Gastroesophageal sphincter (tissue), 4 donors: ENCODE measurements around the gene MCC. TPM values are rescaled to one million over a fixed set of nuclear protein-coding genes. Genes with fewer than 3 reads are reported as not detected.

Experiments
- ATAC-seq: fragments of 150-250 bp; one replicate; pipeline ENCODE4 v1.9.1; 2016; ENCODE audit warnings: mild to moderate bottlenecking, moderate library complexity
- H3K27ac ChIP-seq, 4 donors: fragments of 200-600 bp; sonication (generic) in 3 of 4; 1 replicate in 3 of 4; 2 replicates in 1 of 4; pipeline ENCODE4 v1.5.1; 2016 to 2019
- H3K27me3 ChIP-seq: fragments of 200-600 bp; sonication (generic); one replicate; pipeline ENCODE4 v1.5.1; 2019
- H3K36me3 ChIP-seq, 2 donors: fragments of 200-600 bp; sonication (generic); one replicate each; pipeline ENCODE4 v1.5.1; 2019; ENCODE audit warnings: control low read depth in 1 of 2
- H3K4me1 ChIP-seq, 3 donors: fragments of 200-600 bp; sonication (generic); 1 replicate in 2 of 3; 2 replicates in 1 of 3; pipeline ENCODE4 v1.5.1; 2016 to 2019; ENCODE audit warnings: control low read depth in 2 of 3
- H3K4me3 ChIP-seq, 2 donors: fragments of 200-600 bp; sonication (generic); one replicate each; pipeline ENCODE4 v1.5.1; 2019; ENCODE audit warnings: mild to moderate bottlenecking in 1 of 2, moderate library complexity in 1 of 2
- H3K9me3 ChIP-seq, 3 donors: fragments of 200-600 bp; sonication (generic); one replicate each; pipeline ENCODE4 v1.5.1; 2017 to 2019; ENCODE audit warnings: control low read depth in 2 of 3
- EP300 ChIP-seq: sonication (generic); formaldehyde crosslinking; IDR thresholded peaks from one replicate; pipeline ENCODE4 v1.6.1; 2017; ENCODE audit warnings: antibody characterized with exemption, mild to moderate bottlenecking
- POLR2A ChIP-seq, 2 donors: fragments of 450-650 bp; IDR thresholded peaks; one replicate each; pipeline ENCODE4 v1.6.1; 2017; ENCODE audit warnings: antibody characterized with exemption in 2 of 2, mild to moderate bottlenecking in 2 of 2, moderate library complexity in 1 of 2
- POLR2AphosphoS5 ChIP-seq: sonication (generic); formaldehyde crosslinking; IDR thresholded peaks from one replicate; pipeline ENCODE4 v1.6.1; 2017; ENCODE audit warnings: antibody characterized with exemption
- WGBS, 2 donors: methylation state at CpG; one replicate each; pipeline ENCODE4 v1.1.5; 2018; ENCODE audit warnings: low coverage in 1 of 2; 5-methylcytosine and 5-hydroxymethylcytosine counted together
- total RNA-seq, 4 donors: library from RNA; depleted of rRNA; stranded (reverse); fragments of >200 nt; gene quantifications; one replicate each; pipeline ENCODE4 v1.1.0, GENCODE V29; 2016
- TF ChIP-seq, protein P1 (sequence below), 4 experiments: fragments of 200-600 bp in 2 of 4; fragments of 450-650 bp in 2 of 4; sonication (generic) in 1 of 4; IDR thresholded peaks; one replicate each; pipeline ENCODE4 v1.5.1; 2017 to 2019; ENCODE audit warnings: antibody characterized with exemption in 4 of 4, mild to moderate bottlenecking in 2 of 4, moderate library complexity in 2 of 4

Gene MCC
- total RNA-seq, 4 donors from 2014 or later = 20.5 to 28.7 (median 23.5) TPM

DNA sequence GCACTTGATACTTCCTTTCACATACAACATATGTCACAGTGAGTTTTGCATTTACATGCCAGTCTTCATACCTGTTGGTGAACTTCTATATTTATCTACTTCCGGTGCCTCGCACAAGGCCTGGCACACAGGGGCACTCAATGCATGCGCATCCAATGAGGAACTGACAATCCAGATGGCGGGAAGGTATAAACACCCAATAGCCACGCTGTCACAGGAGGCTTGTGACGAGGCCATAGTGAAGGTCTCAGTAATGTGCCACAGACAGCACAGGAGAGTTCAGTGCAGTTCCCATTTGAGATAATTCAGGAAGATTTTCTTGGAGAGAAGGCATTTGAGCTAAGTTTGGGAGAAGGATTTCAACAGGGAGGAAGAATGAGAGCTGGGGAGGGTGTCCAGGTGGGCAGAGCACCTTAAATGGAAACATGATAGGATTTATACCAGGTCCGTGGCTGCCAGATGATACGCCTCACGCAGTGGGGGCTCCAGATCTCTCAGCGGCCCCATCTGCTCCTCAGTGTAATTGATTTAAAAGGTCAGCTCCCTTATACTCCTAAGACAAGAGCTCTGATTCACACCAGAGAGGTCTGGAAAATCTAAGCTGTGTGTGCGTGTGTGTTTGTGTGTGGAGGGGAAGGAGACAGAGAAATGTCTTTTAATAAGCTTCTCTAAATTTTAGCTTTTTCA, 305.5 kb downstream of the MCC start:
- ATAC-seq = no peak
- Histone ChIP-seq H3K4me1 (peaks cover 0 to 34% (median 6%) of the 10 kb centered on the region in 3 donors), H3K27ac (no peak overlapping the region), H3K27me3 (no peaks in the 10 kb centered on the region), H3K4me3 (no peak overlapping the region), H3K36me3 (no peaks in the 10 kb centered on the region), H3K9me3 (no peaks in the 10 kb centered on the region)
- WGBS, 2 donors = 96 to 100% methylated on average over 1 to 10 of the region's 11 CpGs
- TF ChIP-seq, protein P1, sequence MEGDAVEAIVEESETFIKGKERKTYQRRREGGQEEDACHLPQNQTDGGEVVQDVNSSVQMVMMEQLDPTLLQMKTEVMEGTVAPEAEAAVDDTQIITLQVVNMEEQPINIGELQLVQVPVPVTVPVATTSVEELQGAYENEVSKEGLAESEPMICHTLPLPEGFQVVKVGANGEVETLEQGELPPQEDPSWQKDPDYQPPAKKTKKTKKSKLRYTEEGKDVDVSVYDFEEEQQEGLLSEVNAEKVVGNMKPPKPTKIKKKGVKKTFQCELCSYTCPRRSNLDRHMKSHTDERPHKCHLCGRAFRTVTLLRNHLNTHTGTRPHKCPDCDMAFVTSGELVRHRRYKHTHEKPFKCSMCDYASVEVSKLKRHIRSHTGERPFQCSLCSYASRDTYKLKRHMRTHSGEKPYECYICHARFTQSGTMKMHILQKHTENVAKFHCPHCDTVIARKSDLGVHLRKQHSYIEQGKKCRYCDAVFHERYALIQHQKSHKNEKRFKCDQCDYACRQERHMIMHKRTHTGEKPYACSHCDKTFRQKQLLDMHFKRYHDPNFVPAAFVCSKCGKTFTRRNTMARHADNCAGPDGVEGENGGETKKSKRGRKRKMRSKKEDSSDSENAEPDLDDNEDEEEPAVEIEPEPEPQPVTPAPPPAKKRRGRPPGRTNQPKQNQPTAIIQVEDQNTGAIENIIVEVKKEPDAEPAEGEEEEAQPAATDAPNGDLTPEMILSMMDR (IDR thresholded peaks at IDR 0.05) = no peak
- TF ChIP-seq POLR2A (IDR thresholded peaks at IDR 0.05) (no peak), EP300 (no peak), POLR2AphosphoS5 (no peak)

DNA sequence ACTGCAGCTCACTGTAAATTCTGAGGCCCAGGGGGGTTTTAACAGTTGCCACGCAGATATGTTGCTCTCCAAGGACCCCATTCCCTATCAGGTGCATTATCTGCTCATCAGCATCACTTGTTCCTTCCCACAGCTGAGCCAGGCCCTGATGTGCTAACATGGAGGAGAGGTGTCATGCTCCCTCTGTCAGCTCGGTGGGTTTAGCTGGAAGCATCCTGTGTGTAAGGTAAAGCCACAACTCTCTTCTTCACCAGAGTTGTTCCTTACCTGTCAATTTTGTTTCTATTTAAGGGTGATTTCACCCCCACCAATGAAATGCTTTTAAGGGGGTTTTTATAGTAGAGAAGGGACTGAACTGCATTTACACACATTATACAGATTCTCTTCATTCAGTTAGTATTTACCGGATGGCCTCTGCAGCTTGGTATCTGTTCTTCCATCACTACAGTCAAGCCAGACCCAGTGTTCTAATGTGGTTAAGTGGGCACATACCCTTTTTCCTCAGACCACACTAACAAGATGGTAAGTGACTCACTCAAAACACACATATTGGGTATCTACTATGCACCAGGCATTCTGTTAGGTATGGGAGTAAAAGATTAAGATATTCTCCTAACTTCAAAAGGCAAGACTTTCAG, 306.3 kb downstream of the MCC start:
- WGBS, 2 donors = 88 to 100% methylated on average over 3 of the region's 3 CpGs

GRCh38 chr5:113181409-113181808, 306.8 kb downstream of the MCC start:
- H3K9me3 ChIP-seq = no peaks in the 10 kb centered on the region
- TF ChIP-seq POLR2AphosphoS5 (no peak), POLR2A (IDR thresholded peaks at IDR 0.05) (no peak), EP300 (no peak)
- TF ChIP-seq, protein P1 (IDR thresholded peaks at IDR 0.05) = no peak
- WGBS, 2 donors = 67 to 100% methylated on average over 1 of the region's 1 CpG
- H3K36me3 ChIP-seq = no peaks in the 10 kb centered on the region
- H3K4me3 ChIP-seq = no peak overlapping the region
- ATAC-seq = no peak
- H3K4me1 ChIP-seq = peaks cover 0 to 31% (median 6%) of the 10 kb centered on the region in 3 donors
- no peak overlapping the region for H3K27ac ChIP-seq
- H3K27me3 ChIP-seq = no peaks in the 10 kb centered on the region

More for the DNA sequence above, 306.3 kb downstream of the MCC start:
- H3K27ac ChIP-seq = no peak overlapping the region
- peaks cover 0 to 34% (median 6%) of the 10 kb centered on the region in 3 donors for H3K4me1 ChIP-seq
- no peak for TF ChIP-seq EP300
- TF ChIP-seq, protein P1 (IDR thresholded peaks at IDR 0.05) = no peak
- no peak for TF ChIP-seq POLR2AphosphoS5
- no peak for TF ChIP-seq POLR2A (IDR thresholded peaks at IDR 0.05)
- no peaks in the 10 kb centered on the region for H3K9me3 ChIP-seq
- no peak overlapping the region for H3K4me3 ChIP-seq
- no peak for ATAC-seq
- no peaks in the 10 kb centered on the region for H3K27me3 ChIP-seq
- no peaks in the 10 kb centered on the region for H3K36me3 ChIP-seq

- Histone ChIP-seq H3K9me3 (no peaks in the 10 kb centered on the region), H3K27me3 (no peaks in the 10 kb centered on the region), H3K4me1 (peaks cover 0 to 29% (median 6%) of the 10 kb centered on the region in 3 donors), H3K27ac (no peak overlapping the region), H3K36me3 (no peaks in the 10 kb centered on the region), H3K4me3 (no peak overlapping the region)
- no peak for ATAC-seq
- TF ChIP-seq POLR2AphosphoS5 = no peak
- no peak for TF ChIP-seq POLR2A (IDR thresholded peaks at IDR 0.05)
- TF ChIP-seq, protein P1 (IDR thresholded peaks at IDR 0.05) = no peak
- TF ChIP-seq EP300 = no peak
Measured at GRCh38 chr5:113179156-113179555, 309.1 kb downstream of the MCC start.
